ENCODE measurements around the gene HNRNPC.

DNA sequence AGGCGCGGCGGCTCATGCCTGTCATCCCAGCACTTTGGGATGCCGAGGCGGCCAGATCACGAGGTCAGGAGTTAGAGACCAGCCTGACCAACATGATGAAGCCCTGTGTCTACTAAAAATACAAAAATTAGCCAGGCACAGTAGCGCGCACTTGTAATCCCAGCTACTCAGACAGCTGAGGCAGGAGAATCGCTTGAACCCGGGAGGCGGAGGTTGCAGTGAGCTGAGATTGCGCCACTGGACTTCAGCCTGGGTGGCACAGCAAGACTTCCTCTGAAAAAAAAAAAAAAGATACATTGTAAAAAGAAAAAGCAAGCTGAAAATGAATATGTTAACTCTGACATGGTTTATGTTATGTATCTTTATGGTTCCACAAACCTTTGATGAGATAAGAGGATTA is 44.3 kb upstream of the HNRNPC start:
- TF ChIP-seq, protein P1, sequence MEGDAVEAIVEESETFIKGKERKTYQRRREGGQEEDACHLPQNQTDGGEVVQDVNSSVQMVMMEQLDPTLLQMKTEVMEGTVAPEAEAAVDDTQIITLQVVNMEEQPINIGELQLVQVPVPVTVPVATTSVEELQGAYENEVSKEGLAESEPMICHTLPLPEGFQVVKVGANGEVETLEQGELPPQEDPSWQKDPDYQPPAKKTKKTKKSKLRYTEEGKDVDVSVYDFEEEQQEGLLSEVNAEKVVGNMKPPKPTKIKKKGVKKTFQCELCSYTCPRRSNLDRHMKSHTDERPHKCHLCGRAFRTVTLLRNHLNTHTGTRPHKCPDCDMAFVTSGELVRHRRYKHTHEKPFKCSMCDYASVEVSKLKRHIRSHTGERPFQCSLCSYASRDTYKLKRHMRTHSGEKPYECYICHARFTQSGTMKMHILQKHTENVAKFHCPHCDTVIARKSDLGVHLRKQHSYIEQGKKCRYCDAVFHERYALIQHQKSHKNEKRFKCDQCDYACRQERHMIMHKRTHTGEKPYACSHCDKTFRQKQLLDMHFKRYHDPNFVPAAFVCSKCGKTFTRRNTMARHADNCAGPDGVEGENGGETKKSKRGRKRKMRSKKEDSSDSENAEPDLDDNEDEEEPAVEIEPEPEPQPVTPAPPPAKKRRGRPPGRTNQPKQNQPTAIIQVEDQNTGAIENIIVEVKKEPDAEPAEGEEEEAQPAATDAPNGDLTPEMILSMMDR (conservative IDR thresholded peaks at IDR 0.05; ENCODE audit: low read length) = no peak
- no peak for TF ChIP-seq EZH2phosphoT487 (IDR thresholded peaks at IDR 0.05; ENCODE audit: borderline replicate concordance)

Data from Loucy (cell line).